Keratinocyte (primary cell): Measurements from ENCODE around the gene ELAVL1. TPM values are rescaled to one million over a fixed set of nuclear protein-coding genes. Genes with fewer than 3 reads are reported as not detected.

Source experiments
- DNase-seq: peaks from one replicate; pipeline ENCODE4 v3.0.0-alpha.2; 2011; ENCODE audit warnings: low read depth, missing footprints, low spot score
- FAIRE-seq: peaks from 2 replicates; lab custom pipeline; 2011; peaks lifted over from hg19 to GRCh38; lab: Jason Lieb, UNC
- H2AFZ ChIP-seq: 2 replicates; pipeline ENCODE4 v1.6.0; 2012; ENCODE audit warnings: low read length, control low read depth, inconsistent platforms; ENCODE audit not compliant: control insufficient read depth
- H3K27ac ChIP-seq: 2 replicates; pipeline ENCODE4 v1.5.1; 2011; ENCODE audit warnings: low read length; ENCODE audit not compliant: control insufficient read depth, insufficient read depth
- H3K27me3 ChIP-seq: 3 replicates; pipeline ENCODE4 v1.6.0; 2011; ENCODE audit warnings: low read length; ENCODE audit not compliant: control insufficient read depth, insufficient read depth; ENCODE audit errors: extremely low read depth
- H3K36me3 ChIP-seq, 2 experiments: 2 replicates in 1 of 2; 3 replicates in 1 of 2; pipeline ENCODE4 v1.5.1; 2011; ENCODE audit warnings: low read length in 2 of 2, mild to moderate bottlenecking in 1 of 2; ENCODE audit not compliant: control insufficient read depth in 2 of 2, insufficient read depth in 2 of 2; ENCODE audit errors: extremely low read depth in 1 of 2
- H3K4me1 ChIP-seq: 3 replicates; pipeline ENCODE4 v1.5.1; 2011; ENCODE audit warnings: low read length; ENCODE audit not compliant: control insufficient read depth, insufficient read depth; ENCODE audit errors: extremely low read depth
- H3K4me2 ChIP-seq: 3 replicates; pipeline ENCODE4 v1.6.0; 2011; ENCODE audit warnings: low read depth, low read length; ENCODE audit not compliant: control insufficient read depth, insufficient read depth; ENCODE audit errors: extremely low read depth
- H3K4me3 ChIP-seq, 3 experiments: fragments of 200-600 bp in 1 of 3; sonication (generic) in 1 of 3; 2 replicates in 2 of 3; 3 replicates in 1 of 3; pipeline ENCODE4 v1.5.1; 2011 to 2016; ENCODE audit warnings: low read length in 3 of 3, mild to moderate bottlenecking in 3 of 3, control low read depth in 2 of 3, inconsistent platforms in 1 of 3, low read depth in 1 of 3, mixed read lengths in 1 of 3, mixed run types in 1 of 3, moderate library complexity in 1 of 3; ENCODE audit not compliant: control insufficient read depth in 2 of 3, insufficient read depth in 2 of 3; ENCODE audit errors: extremely low read depth in 1 of 3
- H3K79me2 ChIP-seq: 2 replicates; pipeline ENCODE4 v1.6.0; 2012; ENCODE audit warnings: low read length; ENCODE audit not compliant: control insufficient read depth, insufficient read depth
- H3K9ac ChIP-seq: 3 replicates; pipeline ENCODE4 v1.6.0; 2011; ENCODE audit warnings: low read length; ENCODE audit not compliant: control insufficient read depth, insufficient read depth; ENCODE audit errors: extremely low read depth
- H3K9me1 ChIP-seq: 3 replicates; pipeline ENCODE4 v1.6.0; 2011; ENCODE audit warnings: low read length; ENCODE audit not compliant: control insufficient read depth, insufficient read depth; ENCODE audit errors: extremely low read depth
- H3K9me3 ChIP-seq: 2 replicates; pipeline ENCODE4 v1.5.1; 2012; ENCODE audit warnings: low read depth, low read length; ENCODE audit not compliant: control insufficient read depth
- H4K20me1 ChIP-seq: 3 replicates; pipeline ENCODE4 v1.6.0; 2011; ENCODE audit warnings: low read length; ENCODE audit not compliant: control insufficient read depth, insufficient read depth; ENCODE audit errors: extremely low read depth
- EZH2 ChIP-seq: IDR thresholded peaks from one replicate; pipeline ENCODE4 v1.6.1; 2012; ENCODE audit warnings: inconsistent platforms, mild to moderate bottlenecking, low read length, moderate library complexity
- dilution Hi-C: fragments of 300-500 bp; cut with MboI; formaldehyde crosslinking; loops from one replicate; pipeline ENCODE4 v1.7.0; 2020; ENCODE audit warnings: low sequenced_read_pairs; ENCODE audit not compliant: extremely low pct_ligation_motif_present
- polyA plus RNA-seq, 5 experiments: library from polyadenylated mRNA; depleted of rRNA in 3 of 5; stranded (reverse) in 3 of 5; stranded (forward) in 1 of 5; unstranded in 1 of 5; fragments of >200 nt; gene quantifications; 1 replicate in 1 of 5; 2 replicates in 3 of 5; 3 replicates in 1 of 5; pipeline versions ENCODE4 v1.2.1 to v1.2.3, GENCODE V29; 2011 to 2012; ENCODE audit warnings: missing spikeins in 2 of 5, low read depth in 1 of 5, low replicate concordance in 1 of 5
- TF ChIP-seq, protein P1 (sequence below), 3 experiments: IDR thresholded peaks in 1 of 3; conservative IDR thresholded peaks in 1 of 3; optimal IDR thresholded peaks in 1 of 3; 2 replicates in 2 of 3; 3 replicates in 1 of 3; pipeline versions ENCODE3 to v1.5.1; 2011; ENCODE audit warnings: low read length in 3 of 3, mild to moderate bottlenecking in 3 of 3, moderate library complexity in 2 of 3, control low read depth in 1 of 3, inconsistent platforms in 1 of 3; ENCODE audit not compliant: insufficient read depth in 2 of 3; ENCODE audit errors: extremely low read depth in 1 of 3

Gene ELAVL1
- polyA plus RNA-seq, 1 donor (not counting 4 experiments of a cell fraction or from before 2014, with no cell fraction given): 46.9 TPM

DNA sequence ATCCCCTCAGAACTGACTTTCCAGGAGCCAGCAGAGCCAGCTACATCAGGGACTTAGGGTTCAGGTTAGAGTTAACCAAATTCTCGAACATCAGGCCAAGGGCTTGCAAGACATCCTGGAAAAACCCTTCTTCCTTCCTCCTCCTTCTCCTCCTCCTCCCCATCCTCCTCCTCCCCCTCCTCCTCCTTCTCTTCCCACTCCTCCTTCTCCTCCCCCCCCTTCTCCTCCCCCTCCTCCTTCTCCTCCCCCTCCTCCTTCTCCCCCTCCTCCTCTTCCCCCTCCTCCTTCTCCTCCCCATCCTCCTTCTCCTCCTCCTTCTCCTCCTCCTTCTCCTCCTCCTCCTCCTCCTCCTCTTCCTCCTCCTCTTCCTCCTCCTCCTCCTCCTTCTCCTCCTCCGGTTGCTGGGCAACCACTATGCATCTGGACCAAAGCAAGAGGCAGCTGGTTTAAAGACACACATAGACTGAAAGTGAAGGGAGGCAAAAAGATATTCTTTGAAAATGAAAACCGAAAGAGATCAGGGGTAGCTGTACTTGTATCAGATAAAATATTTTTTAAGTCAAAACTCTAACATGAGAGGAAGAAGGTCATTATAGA lies 41.2 kb upstream of the ELAVL1 start:
- Histone ChIP-seq H3K36me3 (no peaks in the 10 kb centered on the region), H3K4me2 (no peak overlapping the region), H3K27ac (no peak overlapping the region), H3K9ac (no peak overlapping the region), H3K9me3 (no peaks in the 10 kb centered on the region), H2AFZ (no peak overlapping the region), H3K79me2 (no peaks in the 10 kb centered on the region), H4K20me1 (no peaks in the 10 kb centered on the region), H3K27me3 (peaks cover 5% of the 10 kb centered on the region), H3K9me1 (no peaks in the 10 kb centered on the region), H3K4me1 (no peaks in the 10 kb centered on the region), H3K4me3 (no peak overlapping the region)
- no peak for TF ChIP-seq EZH2
- TF ChIP-seq, protein P1, sequence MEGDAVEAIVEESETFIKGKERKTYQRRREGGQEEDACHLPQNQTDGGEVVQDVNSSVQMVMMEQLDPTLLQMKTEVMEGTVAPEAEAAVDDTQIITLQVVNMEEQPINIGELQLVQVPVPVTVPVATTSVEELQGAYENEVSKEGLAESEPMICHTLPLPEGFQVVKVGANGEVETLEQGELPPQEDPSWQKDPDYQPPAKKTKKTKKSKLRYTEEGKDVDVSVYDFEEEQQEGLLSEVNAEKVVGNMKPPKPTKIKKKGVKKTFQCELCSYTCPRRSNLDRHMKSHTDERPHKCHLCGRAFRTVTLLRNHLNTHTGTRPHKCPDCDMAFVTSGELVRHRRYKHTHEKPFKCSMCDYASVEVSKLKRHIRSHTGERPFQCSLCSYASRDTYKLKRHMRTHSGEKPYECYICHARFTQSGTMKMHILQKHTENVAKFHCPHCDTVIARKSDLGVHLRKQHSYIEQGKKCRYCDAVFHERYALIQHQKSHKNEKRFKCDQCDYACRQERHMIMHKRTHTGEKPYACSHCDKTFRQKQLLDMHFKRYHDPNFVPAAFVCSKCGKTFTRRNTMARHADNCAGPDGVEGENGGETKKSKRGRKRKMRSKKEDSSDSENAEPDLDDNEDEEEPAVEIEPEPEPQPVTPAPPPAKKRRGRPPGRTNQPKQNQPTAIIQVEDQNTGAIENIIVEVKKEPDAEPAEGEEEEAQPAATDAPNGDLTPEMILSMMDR (optimal IDR thresholded peaks at IDR 0.05 in 1 of 3, IDR thresholded peaks at IDR 0.05 in 1 of 3, conservative IDR thresholded peaks at IDR 0.05 in 1 of 3; ENCODE audit: extremely low read depth in 1 of 3, insufficient read depth in 2 of 3, low read length in 3 of 3): no peak
- dilution Hi-C loops: no loop called here
- FAIRE-seq: no peak
- DNase-seq: no peak

DNA sequence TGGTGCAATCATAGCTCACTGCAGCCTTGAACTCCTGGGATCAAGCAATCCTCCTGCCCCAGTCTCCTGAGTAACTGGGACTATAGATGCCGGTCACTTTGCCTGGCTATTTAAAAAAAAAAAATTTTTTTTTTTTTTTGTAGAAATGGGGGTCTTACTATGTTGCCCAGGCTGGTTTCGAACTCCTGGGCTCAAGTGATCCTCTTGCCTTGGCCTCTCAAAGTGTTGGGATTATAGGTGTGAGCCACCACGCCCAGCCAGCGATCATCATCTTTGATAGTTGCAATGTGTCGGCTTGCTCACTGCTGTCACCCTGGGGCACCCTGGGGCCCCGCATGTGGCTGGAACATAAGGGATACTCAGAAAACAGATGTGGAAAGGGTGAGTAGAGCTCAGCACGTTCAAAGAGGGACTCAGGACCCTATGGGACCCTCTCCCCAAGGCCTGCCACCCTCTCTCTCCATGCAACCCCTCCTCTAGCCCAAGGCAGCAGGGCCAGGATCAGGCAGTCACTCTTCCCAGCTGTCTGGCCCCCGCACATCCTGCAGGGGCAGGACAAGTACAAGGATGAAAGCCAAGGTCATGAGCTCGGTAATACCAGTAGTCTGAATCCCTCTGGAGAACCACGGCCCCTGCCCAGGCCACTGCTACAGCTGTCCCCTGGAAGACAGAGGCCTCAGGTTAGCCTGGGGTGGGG lies 40.6 kb upstream of the ELAVL1 start:
- no peak for DNase-seq
- no peaks in the 10 kb centered on the region for H3K9me1 ChIP-seq
- no peak overlapping the region for H3K27ac ChIP-seq
- no peaks in the 10 kb centered on the region for H4K20me1 ChIP-seq
- H3K4me3 ChIP-seq: no peak overlapping the region
- no peaks in the 10 kb centered on the region for H3K36me3 ChIP-seq
- dilution Hi-C loops: no loop called here
- no peaks in the 10 kb centered on the region for H3K79me2 ChIP-seq
- TF ChIP-seq, protein P1 (optimal IDR thresholded peaks at IDR 0.05 in 1 of 3, IDR thresholded peaks at IDR 0.05 in 1 of 3, conservative IDR thresholded peaks at IDR 0.05 in 1 of 3; ENCODE audit: extremely low read depth in 1 of 3, insufficient read depth in 2 of 3, low read length in 3 of 3): no peak
- H3K9me3 ChIP-seq: no peaks in the 10 kb centered on the region
- H2AFZ ChIP-seq: no peak overlapping the region
- H3K9ac ChIP-seq: no peak overlapping the region
- no peak for FAIRE-seq
- H3K4me2 ChIP-seq: no peak overlapping the region
- no peaks in the 10 kb centered on the region for H3K4me1 ChIP-seq
- peaks cover 5% of the 10 kb centered on the region for H3K27me3 ChIP-seq
